HL-60 (cell line): ENCODE results near the gene PPP1R7.

ENCODE experiments used
- DNase-seq, 2 experiments: peaks; one replicate each; pipeline ENCODE4 v3.0.0-alpha.2; 2010 to 2020; ENCODE audit warnings: low read depth in 1 of 2, low spot score in 1 of 2
- H3K27ac ChIP-seq: fragments of 250-450 bp; sonication (Bioruptor Pico); replicated peaks from 2 replicates; pipeline ENCODE4 v1.5.1; 2020; ENCODE audit warnings: mild to moderate bottlenecking, moderate library complexity
- H3K27me3 ChIP-seq: fragments of 250-450 bp; sonication (Bioruptor Pico); 2 replicates; pipeline ENCODE4 v1.5.1; 2021; ENCODE audit warnings: mild to moderate bottlenecking, moderate library complexity; ENCODE audit not compliant: insufficient read depth, poor library complexity, severe bottlenecking
- H3K4me3 ChIP-seq: replicated peaks from 2 replicates; pipeline ENCODE4 v1.5.1; 2011; ENCODE audit warnings: mild to moderate bottlenecking, control low read depth, low read length; ENCODE audit not compliant: insufficient read depth
- CTCF ChIP-seq: IDR thresholded peaks from one replicate; pipeline ENCODE4 v1.5.1; 2011; ENCODE audit warnings: low read length, control low read depth, inconsistent platforms; ENCODE audit not compliant: insufficient read depth
- GABPA ChIP-seq: IDR thresholded peaks from 2 replicates; pipeline ENCODE4 v1.6.1; 2012; ENCODE audit warnings: low read depth
- POLR2AphosphoS5 ChIP-seq: IDR thresholded peaks from 2 replicates; pipeline ENCODE4 v1.6.1; 2012; ENCODE audit warnings: low read depth
- REST ChIP-seq: IDR thresholded peaks from 2 replicates; pipeline ENCODE4 v1.6.1; 2012; ENCODE audit warnings: low read depth; ENCODE audit not compliant: insufficient replicate concordance
- SPI1 ChIP-seq: IDR thresholded peaks from 2 replicates; pipeline ENCODE4 v1.6.1; 2012; ENCODE audit warnings: low read depth, mild to moderate bottlenecking, borderline replicate concordance

Gene PPP1R7

GRCh38 chr2:241177526-241178334 is 27.5 kb downstream of the PPP1R7 start:
- TF ChIP-seq SPI1 (no peak), POLR2AphosphoS5 (no peak), REST (no peak), CTCF (no peak), GABPA (no peak)
- no peak overlapping the region for H3K27ac ChIP-seq
- no peak overlapping the region for H3K4me3 ChIP-seq
- no peak for DNase-seq
- H3K27me3 ChIP-seq = no peaks in the 10 kb centered on the region

GRCh38 chr2:241178961-241179360 is 28.7 kb downstream of the PPP1R7 start:
- Histone ChIP-seq H3K4me3 (no peak overlapping the region), H3K27me3 (no peaks in the 10 kb centered on the region), H3K27ac (no peak overlapping the region)
- no peak for TF ChIP-seq CTCF
- TF ChIP-seq GABPA = no peak
- no peak for TF ChIP-seq REST
- no peak for TF ChIP-seq SPI1
- TF ChIP-seq POLR2AphosphoS5 = no peak
- no peak for DNase-seq

- no peak overlapping the region for H3K4me3 ChIP-seq
- no peak for TF ChIP-seq SPI1
- TF ChIP-seq REST = no peak
- TF ChIP-seq POLR2AphosphoS5 = no peak
- no peak for TF ChIP-seq GABPA
- no peak for TF ChIP-seq CTCF
- no peak overlapping the region for H3K27ac ChIP-seq
- H3K27me3 ChIP-seq = no peaks in the 10 kb centered on the region
- DNase-seq = no peak
Measured at GRCh38 chr2:241179899-241180298, 29.6 kb downstream of the PPP1R7 start.
